ENCODE measurements around the gene ATRN.

ATRN gene

DNA sequence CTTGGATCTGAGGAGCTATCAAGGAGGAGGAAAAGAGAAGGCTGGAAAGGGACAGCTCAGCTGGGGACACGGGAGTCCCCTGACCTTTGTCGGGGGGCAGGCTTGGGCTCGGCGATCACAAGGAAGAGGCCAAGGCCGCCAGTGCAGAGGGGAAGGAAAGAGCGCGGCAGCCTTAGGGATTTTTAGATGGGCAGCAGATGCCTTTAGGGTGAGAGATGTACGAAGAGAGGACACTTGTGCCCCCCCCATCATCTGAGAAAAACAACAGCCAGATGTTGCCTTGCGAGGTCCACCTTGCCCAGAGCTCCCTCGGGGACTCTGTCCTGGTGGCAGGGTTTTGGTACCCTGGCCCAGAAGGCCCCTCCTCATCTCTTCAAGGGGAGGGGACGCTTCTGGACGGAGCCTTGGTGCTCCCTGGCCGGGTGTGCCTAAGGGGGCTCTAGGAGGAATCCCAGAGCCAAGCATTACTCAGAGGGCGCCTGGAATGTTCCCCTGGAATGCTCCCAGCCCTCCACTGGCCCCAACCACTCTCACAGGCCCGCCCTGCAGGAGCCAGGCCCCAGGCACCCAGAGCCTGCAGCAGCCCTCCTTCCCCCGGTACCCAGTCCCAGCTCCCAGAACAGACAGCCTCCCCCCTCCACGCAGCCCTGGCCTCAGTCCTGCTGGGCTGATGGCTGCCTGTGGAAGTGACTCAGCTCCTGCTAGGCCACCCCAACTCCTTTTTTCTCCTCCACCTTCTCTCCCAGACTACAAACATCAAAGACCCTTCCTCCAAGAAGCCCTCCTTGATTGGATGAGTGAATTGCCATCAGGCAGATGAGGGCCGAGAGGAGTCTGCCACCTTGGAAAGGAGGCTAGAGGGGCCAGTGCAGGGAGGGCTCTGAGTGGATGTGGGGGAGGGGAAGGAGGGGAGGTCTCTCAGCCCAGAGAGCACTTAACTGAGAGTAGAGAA is 209.2 kb downstream of the ATRN start:
- in situ Hi-C loops (cut with MboI; ENCODE audit: low pct_unique_long_range_greater_than_20kb, low sequenced_read_pairs, unreplicated experiment): no loop called here
- no peak for DNase-seq (ENCODE audit: low spot score)
- TF ChIP-seq, protein P1, sequence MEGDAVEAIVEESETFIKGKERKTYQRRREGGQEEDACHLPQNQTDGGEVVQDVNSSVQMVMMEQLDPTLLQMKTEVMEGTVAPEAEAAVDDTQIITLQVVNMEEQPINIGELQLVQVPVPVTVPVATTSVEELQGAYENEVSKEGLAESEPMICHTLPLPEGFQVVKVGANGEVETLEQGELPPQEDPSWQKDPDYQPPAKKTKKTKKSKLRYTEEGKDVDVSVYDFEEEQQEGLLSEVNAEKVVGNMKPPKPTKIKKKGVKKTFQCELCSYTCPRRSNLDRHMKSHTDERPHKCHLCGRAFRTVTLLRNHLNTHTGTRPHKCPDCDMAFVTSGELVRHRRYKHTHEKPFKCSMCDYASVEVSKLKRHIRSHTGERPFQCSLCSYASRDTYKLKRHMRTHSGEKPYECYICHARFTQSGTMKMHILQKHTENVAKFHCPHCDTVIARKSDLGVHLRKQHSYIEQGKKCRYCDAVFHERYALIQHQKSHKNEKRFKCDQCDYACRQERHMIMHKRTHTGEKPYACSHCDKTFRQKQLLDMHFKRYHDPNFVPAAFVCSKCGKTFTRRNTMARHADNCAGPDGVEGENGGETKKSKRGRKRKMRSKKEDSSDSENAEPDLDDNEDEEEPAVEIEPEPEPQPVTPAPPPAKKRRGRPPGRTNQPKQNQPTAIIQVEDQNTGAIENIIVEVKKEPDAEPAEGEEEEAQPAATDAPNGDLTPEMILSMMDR (IDR thresholded peaks at IDR 0.05; ENCODE audit: extremely low read depth, insufficient read depth, missing control alignments): no peak

DNA sequence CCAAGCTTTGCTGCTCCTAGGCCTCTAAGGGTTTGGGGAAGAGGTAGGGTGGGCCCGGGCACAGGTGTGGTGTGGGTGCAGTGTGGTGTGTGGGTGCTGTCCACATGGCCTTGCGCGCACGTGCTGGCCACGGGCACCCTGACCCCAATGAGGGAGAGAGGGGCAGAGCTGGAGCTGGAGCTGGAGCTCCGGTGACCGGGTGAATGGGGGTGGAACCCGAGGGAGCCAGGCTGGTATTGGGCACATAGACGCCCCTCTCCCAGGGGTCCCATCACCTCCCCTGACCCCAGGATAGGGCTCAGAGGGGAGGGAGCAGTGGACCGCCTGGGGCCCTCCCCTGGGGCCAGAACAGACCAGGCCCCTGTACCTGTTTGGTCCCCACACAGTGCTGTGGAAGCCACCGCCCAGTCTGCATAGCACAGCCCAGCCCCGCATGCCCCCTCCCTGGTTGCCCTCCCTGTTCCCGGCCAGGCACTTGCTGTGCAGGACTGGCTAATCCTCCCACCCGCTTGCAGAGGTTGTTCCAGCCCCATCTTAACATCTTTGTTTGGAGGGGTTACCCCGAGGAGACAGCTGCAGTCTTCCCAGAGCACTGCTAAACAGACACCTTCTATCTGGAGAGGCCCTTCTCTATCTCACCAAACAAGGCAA is 210.0 kb downstream of the ATRN start:
- TF ChIP-seq, protein P1 (IDR thresholded peaks at IDR 0.05; ENCODE audit: extremely low read depth, insufficient read depth, missing control alignments): no peak
- in situ Hi-C loops (cut with MboI; ENCODE audit: low pct_unique_long_range_greater_than_20kb, low sequenced_read_pairs, unreplicated experiment): no loop called here
- no peak for DNase-seq (ENCODE audit: low spot score)

DNA sequence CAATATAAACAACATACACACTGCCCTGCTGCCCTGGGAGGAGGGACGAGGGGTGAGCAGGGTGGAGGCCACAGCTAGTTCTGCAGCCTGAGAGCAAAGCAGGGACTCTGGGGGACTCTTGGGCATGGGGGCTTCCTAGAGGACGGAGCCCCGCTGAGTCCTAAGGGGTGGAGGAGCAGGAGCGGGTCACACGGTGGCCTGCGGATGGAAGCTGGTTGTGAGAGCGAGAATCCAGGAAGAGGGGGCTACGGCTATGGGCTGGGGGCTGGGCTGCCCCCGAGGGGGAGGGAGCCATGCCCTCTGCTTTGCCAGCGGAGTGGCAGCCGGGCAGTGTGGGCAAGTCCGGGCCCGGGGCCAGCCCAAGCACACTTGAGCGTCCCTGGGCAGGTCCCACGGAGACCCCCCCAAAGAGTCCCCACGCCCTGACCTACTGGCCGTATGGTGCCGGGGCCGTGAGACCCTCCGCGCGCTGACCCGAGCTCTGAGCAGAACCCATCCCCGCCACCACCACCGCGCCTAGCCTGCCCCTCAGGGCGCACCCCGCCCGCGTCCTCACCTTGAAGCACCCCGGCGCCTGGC is 210.6 kb downstream of the ATRN start:
- DNase-seq (ENCODE audit: low spot score): no peak
- in situ Hi-C loops (cut with MboI; ENCODE audit: low pct_unique_long_range_greater_than_20kb, low sequenced_read_pairs, unreplicated experiment): no loop called here
- TF ChIP-seq, protein P1 (IDR thresholded peaks at IDR 0.05; ENCODE audit: extremely low read depth, insufficient read depth, missing control alignments): no peak

DNA sequence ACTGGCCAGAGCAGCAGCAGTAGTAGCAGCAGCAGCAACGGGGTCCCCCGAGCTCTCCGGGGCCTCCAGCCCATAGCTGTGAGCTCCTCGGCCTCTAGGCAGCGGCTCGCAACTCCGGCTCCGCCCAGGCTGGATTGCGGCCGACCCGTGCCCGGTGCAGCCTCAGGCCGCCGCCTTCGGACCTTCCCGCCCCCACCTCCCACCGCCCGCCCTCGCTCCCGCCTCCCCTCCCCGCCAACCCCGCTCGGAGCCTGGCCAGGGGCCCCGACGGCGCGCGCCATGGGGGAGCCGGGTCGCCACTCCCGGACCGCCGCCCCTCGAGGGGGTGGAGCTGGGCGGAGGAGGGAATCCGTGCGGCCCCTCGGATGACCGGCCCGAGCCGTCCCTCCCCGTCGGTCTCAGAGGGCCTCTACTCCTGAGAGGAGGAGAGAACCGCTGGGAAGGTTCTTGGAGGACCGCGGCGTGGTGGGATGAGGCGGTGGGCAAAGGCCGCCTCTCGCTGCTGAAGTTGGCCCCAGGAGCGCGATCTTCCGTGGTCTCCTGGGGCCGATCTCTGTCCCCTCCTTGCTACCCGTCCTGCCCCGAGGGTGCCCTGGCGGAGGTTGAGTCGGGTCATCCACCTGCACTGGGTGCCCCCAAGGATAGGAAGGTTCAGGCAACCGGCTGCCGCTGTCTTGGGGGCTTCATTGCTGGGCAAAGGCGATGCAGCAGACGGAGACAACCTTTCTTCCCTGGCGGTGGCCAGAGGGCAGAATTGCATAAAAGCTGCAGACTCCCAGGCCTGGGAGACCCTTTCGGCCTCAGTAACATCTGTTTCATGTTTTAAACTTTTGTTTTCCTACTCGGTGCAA is 211.3 kb downstream of the ATRN start, which contains the start of gene ADAM33:
Gene ADAM33, minus strand, starts transcription at position 80 of the 851 bp plus-strand sequence. Its CDS starts 6 bp downstream, at position 74.
- DNase-seq (ENCODE audit: low spot score): no peak
- TF ChIP-seq, protein P1 (IDR thresholded peaks at IDR 0.05; ENCODE audit: extremely low read depth, insufficient read depth, missing control alignments): no peak
- in situ Hi-C loops (cut with MboI; ENCODE audit: low pct_unique_long_range_greater_than_20kb, low sequenced_read_pairs, unreplicated experiment): no loop called here

DNA sequence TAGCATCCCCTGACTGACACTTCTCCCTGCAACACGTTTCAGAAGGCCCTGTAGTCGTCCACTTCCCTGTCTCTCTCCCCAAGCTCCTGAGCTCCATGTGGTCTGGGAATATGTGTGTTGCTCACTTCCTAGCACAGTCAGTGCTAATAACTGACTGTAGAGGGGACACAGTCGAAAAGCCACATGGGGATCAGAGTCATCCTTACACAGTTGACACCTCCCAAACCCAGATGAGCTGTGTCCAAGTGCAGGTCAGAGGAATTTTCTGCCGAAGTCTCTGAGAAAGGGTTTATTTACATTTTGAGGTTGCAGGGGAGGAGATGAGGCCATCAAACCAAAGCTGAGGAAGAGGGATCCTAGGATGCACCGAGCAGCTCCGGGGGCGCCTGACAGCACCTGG is 214.5 kb downstream of the ATRN start:
- TF ChIP-seq, protein P1 (IDR thresholded peaks at IDR 0.05; ENCODE audit: extremely low read depth, insufficient read depth, missing control alignments): no peak
- no peak for DNase-seq (ENCODE audit: low spot score)
- in situ Hi-C loops (cut with MboI; ENCODE audit: low pct_unique_long_range_greater_than_20kb, low sequenced_read_pairs, unreplicated experiment): no loop called here

DNA sequence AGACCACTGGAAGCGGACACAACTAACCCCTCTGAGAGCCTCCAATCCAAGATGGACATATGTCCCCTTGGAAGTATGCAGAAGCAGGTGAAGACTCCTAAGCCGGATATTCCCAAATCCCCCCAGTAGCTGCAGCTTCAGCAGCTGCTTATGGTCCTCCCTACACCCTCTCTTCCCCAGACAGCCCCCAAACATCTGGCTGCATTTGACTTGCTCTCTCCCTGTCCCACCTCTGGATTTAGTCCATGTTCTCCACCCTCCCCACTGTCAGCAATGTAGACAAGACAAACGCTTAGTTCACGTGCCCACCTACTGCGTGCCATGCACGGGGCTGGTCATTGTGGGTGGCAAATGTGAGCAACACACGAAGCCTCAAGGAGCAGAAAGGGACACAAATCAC is 215.6 kb downstream of the ATRN start:
- TF ChIP-seq, protein P1 (IDR thresholded peaks at IDR 0.05; ENCODE audit: extremely low read depth, insufficient read depth, missing control alignments): no peak
- no peak for DNase-seq (ENCODE audit: low spot score)
- in situ Hi-C loops (cut with MboI; ENCODE audit: low pct_unique_long_range_greater_than_20kb, low sequenced_read_pairs, unreplicated experiment): no loop called here

Data from GM13977 (cell line).